Cardiac fibroblast (primary cell): Measurements from ENCODE around the gene CAMTA1.

Source experiments
- DNase-seq, 2 donors: peaks; one replicate each; pipeline versions ENCODE4 v3.0.0 to v3.0.0-alpha.2; 2010; ENCODE audit warnings: low read depth in 2 of 2
- H3K4me3 ChIP-seq, 2 donors: replicated peaks in 1 of 2; 1 replicate in 1 of 2; 2 replicates in 1 of 2; pipeline ENCODE4 v1.5.1; 2011; ENCODE audit warnings: low read depth in 2 of 2, low read length in 2 of 2, mild to moderate bottlenecking in 2 of 2, moderate library complexity in 1 of 2
- CTCF ChIP-seq: IDR thresholded peaks from one replicate; pipeline ENCODE4 v1.5.1; 2011; ENCODE audit warnings: low read depth, mild to moderate bottlenecking, low read length, inconsistent platforms

The CAMTA1 gene

DNA sequence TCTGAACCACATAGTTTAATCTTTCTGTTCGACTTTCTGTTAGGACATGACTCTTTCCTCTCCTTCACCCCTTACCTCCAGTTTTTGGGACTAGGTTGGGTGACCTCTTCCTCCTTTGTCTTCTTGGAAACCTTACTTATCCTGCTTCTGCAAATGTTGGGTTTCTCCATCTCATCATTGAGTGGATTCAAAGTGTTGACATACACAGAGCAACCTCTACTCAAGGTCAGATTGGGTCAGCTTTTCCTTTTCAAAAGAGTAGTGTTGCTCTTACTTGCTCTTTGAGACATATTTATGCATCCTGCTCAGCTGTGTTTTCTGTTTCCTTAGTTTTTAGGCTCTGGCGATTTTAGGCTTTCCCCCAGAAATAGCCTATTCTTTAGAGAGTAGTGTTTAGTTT is 3.7 kb downstream of the CAMTA1 start:
- no peak for TF ChIP-seq CTCF
- no peak for DNase-seq
- no peak overlapping the region for H3K4me3 ChIP-seq

GRCh38 chr1:6790146-6790545 is 4.9 kb downstream of the CAMTA1 start:
- no peak for TF ChIP-seq CTCF
- DNase-seq, result no peak
- H3K4me3 ChIP-seq, result no peak overlapping the region

DNA sequence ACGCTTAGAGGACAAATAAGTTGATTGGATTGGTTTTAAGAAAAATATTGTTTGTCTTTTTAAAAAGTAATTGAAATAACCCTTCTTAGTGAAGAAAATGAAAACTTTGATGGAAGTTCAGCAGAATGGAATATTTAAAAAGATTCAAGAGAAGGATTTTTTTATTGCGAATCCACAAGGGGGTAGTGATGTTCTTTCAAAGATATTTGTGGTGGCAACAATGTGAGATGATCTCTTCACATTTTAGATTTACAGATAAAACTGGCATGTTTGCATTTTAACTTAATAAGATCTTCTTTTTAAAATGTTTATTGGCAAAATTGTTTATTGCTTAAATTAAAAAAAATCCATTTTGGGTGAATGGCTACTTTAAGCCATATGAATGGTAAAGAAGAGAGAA is 8.9 kb downstream of the CAMTA1 start:
- no peak overlapping the region for H3K4me3 ChIP-seq
- TF ChIP-seq CTCF, result peak; percentile 19
- DNase-seq, result peak; percentile 60 to 72

DNA sequence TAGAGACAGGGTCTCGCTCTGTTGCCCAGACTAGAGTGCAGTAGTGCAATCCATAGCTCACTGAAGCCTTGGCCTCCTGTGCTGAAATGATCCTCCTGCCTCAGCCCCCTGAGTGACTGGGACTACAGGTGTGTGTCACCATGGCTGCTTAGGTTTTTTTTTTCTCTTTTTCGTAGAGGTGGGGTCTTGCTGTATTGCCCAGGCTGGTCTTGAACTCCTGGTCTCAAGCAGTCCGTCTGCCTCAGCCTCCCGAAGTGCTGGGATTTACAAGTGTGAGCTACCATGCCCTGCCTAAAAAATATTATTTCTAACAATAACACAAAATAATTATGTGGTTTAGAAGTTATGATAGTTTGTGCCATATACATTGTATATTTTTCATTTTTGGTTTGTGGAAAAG is 9.9 kb downstream of the CAMTA1 start:
- no peak for DNase-seq
- H3K4me3 ChIP-seq, result no peak overlapping the region
- no peak for TF ChIP-seq CTCF

GRCh38 chr1:6795661-6796060 is 10.4 kb downstream of the CAMTA1 start:
- H3K4me3 ChIP-seq, result no peak overlapping the region
- peak; percentile 80 for DNase-seq
- TF ChIP-seq CTCF, result no peak

DNA sequence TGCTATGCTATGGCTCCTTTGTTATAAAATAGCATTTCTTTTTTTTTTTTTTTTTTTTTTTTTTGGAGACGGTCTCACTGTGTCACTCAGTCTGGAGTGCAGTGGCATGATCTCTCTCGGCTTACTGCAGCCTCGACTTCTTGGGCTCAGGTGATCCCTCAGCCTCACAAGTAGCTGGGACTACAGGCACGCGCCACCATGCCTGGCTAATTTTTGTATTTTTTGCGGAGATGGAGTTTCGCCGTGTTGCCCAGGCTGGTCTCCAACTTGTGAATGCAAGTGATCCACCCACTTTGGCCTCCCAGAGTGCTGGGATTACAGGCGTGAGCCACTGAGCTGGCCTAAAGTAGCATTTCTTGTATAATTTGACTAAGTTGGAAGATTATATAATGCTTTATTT is 10.8 kb downstream of the CAMTA1 start:
- no peak for TF ChIP-seq CTCF
- H3K4me3 ChIP-seq, result no peak overlapping the region
- no peak for DNase-seq

- TF ChIP-seq CTCF, result no peak
- DNase-seq, result no peak
- no peak overlapping the region for H3K4me3 ChIP-seq
These were observed 14.2 kb downstream of the CAMTA1 start for GRCh38 chr1:6799499-6799898.
